ENCODE measurements around the gene SUN1. TPM values are rescaled to one million over a fixed set of nuclear protein-coding genes. Genes with fewer than 3 reads are reported as not detected.

SUN1 gene
- total RNA-seq, 1 experiment from 2014 or later, result 158 TPM

GRCh38 chr7:882336-883035 lies 50.2 kb downstream of the SUN1 start:
- POLR2A ChIA-PET, result no interaction called here
- no peak overlapping the region for H3K4me3 Mint-ChIP-seq

More at GRCh38 chr7:882336-883035, 50.2 kb downstream of the SUN1 start:
- CTCF ChIA-PET, result interaction anchor here (1.3 kb wide), 1 partner anchor 9 kb away, joined by 5 read pairs; no protein-coding TSS in a partner anchor
- TF ChIP-seq MAX (CRISPR knock-in tag; IDR thresholded peaks at IDR 0.05) (no peak), CREM (CRISPR knock-in tag; IDR thresholded peaks at IDR 0.05) (no peak), E2F4 (CRISPR knock-in tag; IDR thresholded peaks at IDR 0.05; ENCODE audit: borderline replicate concordance, low read depth) (no peak), ZNF671 (CRISPR knock-in tag; IDR thresholded peaks at IDR 0.05) (no peak), ARID4B (CRISPR knock-in tag; IDR thresholded peaks at IDR 0.05; ENCODE audit: borderline replicate concordance) (no peak), ZNF512 (CRISPR knock-in tag; IDR thresholded peaks at IDR 0.05; ENCODE audit: borderline replicate concordance) (no peak), TCF7 (CRISPR knock-in tag; IDR thresholded peaks at IDR 0.05; ENCODE audit: low read depth) (no peak), ZMAT4 (CRISPR knock-in tag; IDR thresholded peaks at IDR 0.05) (no peak), CREB1 (CRISPR knock-in tag; IDR thresholded peaks at IDR 0.05) (no peak), CBFB (CRISPR knock-in tag; IDR thresholded peaks at IDR 0.05; ENCODE audit: low read depth) (no peak), JAZF1 (CRISPR knock-in tag; IDR thresholded peaks at IDR 0.05) (no peak), USF2 (CRISPR knock-in tag; IDR thresholded peaks at IDR 0.05) (no peak), OVOL2 (CRISPR knock-in tag; IDR thresholded peaks at IDR 0.05; ENCODE audit: borderline replicate concordance) (no peak), NFYB (CRISPR knock-in tag; conservative IDR thresholded peaks at IDR 0.05; ENCODE audit: low read depth) (no peak)
- Mint-ChIP-seq H3K27me3 (ENCODE audit: low read depth) (no peaks in the 10 kb centered on the region), H3K4me1 (peaks cover 8% of the 10 kb centered on the region), H3K36me3 (peaks cover 7% of the 10 kb centered on the region), H3K27ac (peak overlapping the region; percentile 78; the same call in 1 of the 2 replicates), H3K9me3 (no peaks in the 10 kb centered on the region)
- DNase-seq (ENCODE audit: low spot score) (no peak), ATAC-seq (no peak)
